PFSK-1 (cell line): Measurements from ENCODE around the gene TMEM19.

ENCODE experiments used
- FOXP2 ChIP-seq: optimal IDR thresholded peaks from 2 replicates; pipeline ENCODE3; 2011; ENCODE audit warnings: borderline replicate concordance, control low read depth, inconsistent platforms; ENCODE audit not compliant: insufficient read depth; ENCODE audit errors: extremely low read length, extremely low read depth
- POLR2AphosphoS5 ChIP-seq: IDR thresholded peaks from 2 replicates; pipeline ENCODE4 v1.6.1; 2012; ENCODE audit warnings: low read depth, mild to moderate bottlenecking, control low read depth, low read length, moderate library complexity
- REST ChIP-seq, 2 experiments: IDR thresholded peaks; 2 replicates each; pipeline versions ENCODE4 v1.6.1 to v1.8.0; 2011 to 2012; ENCODE audit warnings: low read depth in 2 of 2, low read length in 2 of 2, control low read depth in 1 of 2, inconsistent platforms in 1 of 2, mild to moderate bottlenecking in 1 of 2, moderate library complexity in 1 of 2; ENCODE audit not compliant: insufficient read depth in 1 of 2
- SIN3A ChIP-seq: IDR thresholded peaks from 2 replicates; pipeline ENCODE4 v1.6.1; 2012; ENCODE audit warnings: mild to moderate bottlenecking, low read length, moderate library complexity, borderline replicate concordance; ENCODE audit not compliant: insufficient read depth
- TAF1 ChIP-seq: IDR thresholded peaks from 2 replicates; pipeline ENCODE4 v1.6.1; 2012; ENCODE audit warnings: low read length, control low read depth, borderline replicate concordance; ENCODE audit not compliant: insufficient read depth

GRCh38 chr12:71685312-71685906 lies 473 bp upstream of the TMEM19 start:
- TF ChIP-seq TAF1: no peak
- no peak for TF ChIP-seq SIN3A
- no peak for TF ChIP-seq POLR2AphosphoS5
- TF ChIP-seq REST (IDR thresholded peaks at IDR 0.05; ENCODE audit: insufficient read depth in 1 of 2, low read depth in 2 of 2, low read length in 2 of 2): no peak
- TF ChIP-seq FOXP2: no peak
